GM18526 (cell line): ENCODE data around the gene STMN3.

Experiments
- POLR2A ChIP-seq: IDR thresholded peaks from 3 replicates; pipeline ENCODE4 v1.6.1; 2011; ENCODE audit not compliant: insufficient read length; ENCODE audit errors: extremely low read depth

STMN3 gene

DNA sequence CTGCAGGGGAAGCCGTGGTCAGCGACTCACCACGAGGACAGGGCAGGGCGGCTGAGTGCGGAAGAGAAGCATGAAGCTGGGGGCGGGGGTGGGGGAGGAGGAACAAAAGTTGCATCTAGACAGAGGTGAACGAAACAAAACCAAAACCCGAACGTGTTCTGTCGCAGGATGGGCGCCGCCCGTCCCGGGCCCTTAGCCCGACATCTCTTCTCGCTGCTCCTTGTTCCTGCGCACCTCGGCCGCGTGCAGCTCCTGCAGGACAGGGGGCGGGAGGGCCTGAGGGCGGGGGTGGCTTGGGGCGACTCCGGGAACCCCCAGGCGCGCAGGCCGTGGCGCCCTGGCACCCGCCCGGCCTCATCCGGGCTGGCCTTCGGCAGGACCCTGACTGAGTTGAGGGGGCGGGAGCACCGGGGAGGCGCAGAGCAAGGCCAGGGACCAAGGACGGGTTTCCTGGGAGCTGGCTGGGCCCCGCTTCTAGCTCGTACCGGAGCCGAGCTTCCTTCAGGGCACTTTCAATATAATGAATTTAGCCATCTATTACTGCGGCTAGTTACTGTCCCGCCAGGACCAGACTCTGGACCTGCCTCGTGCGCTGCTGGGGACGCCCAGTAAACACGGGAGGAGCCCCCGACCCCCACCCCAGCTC lies 12.0 kb downstream of the STMN3 start:
- no peak for TF ChIP-seq POLR2A

DNA sequence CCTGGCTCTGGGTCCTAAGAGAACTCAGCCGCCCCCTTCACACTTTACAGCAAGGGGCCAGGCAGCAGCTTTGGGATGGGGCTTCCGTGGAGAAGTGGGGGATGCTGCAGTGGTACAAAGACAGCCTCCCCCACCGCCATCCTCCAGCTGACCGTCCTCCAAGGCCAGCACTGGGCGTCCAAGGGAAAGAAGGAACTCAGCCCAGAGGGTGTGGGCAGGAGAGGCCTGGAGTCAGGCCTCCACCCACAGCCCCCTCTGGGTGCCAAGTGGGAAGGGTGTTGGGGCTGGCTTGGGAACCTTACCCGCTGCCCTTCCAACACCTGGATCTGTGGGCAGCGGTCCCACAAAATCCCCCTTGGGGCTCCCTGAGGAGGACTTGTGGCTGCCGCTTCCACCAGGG lies 13.1 kb downstream of the STMN3 start:
- TF ChIP-seq POLR2A = no peak

DNA sequence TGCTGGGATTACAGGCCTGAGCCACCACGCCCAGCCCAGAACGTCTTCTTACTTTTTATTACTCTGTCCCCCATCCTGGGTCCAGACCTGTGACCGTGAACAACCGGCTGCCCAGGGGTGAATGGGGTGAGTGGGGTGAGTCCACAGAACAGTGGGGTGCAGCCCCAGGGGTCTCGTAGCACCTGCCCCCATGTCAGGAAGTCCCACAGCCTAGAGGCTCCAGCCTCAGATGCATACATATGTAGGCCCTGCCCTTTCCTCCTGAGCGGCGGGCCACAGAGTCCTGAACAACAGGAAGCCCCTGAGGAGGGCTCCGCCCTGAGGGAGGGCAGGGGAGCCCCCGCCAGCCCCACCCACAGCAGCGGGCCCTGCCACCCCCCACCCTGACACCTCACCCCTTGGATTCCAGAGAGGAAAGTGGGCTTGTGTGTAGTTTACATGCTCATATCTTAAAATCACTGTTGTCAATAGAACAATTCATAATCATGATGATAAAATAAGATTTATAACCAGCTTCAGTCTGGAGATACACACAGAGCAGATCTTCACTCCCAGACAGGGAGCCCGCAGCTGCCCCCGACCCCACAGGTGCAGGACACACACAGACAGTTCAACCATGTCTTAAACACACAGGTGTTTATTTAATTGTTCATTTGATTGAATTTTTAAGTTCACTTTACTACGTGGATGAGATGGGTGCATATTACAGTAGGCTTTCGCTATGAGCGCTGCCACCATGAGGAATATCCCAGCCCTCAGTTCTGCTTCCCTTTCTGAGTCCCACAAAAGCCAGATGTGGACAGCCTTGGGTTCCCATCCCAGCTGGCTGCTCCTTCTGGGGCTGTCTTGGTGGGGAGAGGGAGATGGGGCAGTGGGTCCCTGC lies 13.9 kb downstream of the STMN3 start:
- TF ChIP-seq POLR2A = peak; percentile 53

DNA sequence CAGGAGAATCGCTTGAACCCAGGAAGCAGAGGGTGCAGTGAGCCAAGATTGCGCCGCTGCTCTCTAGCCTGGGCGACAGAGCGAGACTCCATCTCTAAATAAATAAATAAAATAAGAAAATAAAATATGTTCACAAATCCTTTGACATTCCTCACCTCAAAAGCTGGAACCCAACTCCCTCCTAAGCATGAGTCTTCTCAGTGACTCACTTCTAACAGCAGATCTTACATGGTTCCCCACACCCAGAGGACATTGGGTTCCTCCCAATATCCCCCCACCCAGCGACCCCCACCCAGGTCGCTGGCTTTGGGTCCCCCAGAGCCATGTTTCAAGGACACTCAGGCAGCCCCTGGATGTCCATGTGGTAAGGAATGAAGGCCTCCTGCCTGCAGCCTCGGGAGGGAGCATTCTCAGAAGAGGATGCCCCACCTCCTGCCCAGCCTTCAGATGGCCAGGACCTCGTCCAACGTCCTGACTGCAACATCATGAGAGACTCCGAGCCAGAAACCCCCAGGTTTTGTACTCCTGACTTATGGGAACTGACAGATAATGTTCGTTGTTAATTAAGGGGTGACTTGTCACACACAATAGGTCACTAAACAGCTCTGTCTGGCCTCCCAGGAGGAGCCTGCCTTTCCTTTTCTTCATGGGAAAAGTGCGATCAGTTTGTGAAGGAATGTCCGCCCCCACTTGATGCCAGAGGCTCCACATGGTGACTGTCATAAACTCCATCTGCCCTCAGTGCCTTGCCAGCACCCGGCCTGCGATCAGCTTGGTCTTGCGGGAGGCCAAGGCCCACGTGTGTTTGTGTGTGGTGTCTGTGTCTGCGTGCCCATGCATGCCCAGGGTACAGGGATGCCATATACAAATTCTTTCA lies 16.2 kb downstream of the STMN3 start:
- no peak for TF ChIP-seq POLR2A

DNA sequence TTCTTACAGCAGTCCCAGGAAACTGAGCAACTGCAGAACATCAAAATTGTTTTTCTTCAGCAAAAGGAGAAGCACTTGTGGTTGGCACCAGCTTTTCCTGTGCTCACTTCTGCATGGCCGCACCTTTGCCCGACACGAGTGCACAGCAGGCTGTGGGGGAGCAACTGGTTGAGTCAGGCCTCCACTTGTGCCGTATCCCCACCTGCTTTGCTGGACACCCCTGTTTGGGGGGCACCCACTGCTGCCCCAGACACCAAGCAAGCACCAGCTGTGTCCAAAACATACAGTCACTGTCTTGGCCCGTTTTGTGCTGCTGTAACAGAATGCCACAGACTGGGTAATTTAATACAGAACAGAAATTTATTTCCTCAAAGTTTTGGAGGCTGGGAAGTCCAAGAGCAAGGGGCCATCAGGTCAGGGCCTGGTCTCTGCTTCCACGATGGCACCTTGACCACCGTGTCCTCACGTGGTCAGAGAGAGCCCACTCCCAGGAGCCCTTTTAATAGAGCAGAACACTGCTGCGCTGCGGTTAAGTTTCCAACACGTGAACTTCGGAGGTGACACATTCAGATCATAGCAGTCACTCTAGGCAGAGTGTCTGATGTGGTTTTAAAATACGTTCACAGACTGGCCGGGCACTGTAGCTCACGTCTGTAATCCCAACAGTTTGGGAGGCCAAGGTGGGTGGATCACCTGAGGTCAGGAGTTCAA lies 17.6 kb downstream of the STMN3 start:
- no peak for TF ChIP-seq POLR2A

DNA sequence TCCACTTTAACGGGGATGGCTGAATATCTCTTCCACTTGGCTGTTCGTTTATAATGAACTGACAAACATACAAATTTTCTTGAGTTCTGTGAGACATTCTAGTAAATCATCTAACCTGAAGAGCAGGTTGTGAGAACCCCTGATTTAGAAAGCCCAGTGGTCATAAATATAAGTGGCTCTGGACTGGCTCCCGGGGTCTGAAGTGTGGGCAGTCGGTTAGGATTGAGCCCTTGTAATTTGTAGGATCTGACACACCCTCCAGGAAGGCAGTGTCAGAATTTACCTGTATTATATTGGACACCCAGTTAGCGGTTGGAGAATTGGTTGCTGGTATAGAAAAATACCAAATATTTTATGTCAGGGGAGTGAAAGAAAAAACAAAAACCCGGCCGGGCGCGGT lies 19.5 kb downstream of the STMN3 start:
- no peak for TF ChIP-seq POLR2A

DNA sequence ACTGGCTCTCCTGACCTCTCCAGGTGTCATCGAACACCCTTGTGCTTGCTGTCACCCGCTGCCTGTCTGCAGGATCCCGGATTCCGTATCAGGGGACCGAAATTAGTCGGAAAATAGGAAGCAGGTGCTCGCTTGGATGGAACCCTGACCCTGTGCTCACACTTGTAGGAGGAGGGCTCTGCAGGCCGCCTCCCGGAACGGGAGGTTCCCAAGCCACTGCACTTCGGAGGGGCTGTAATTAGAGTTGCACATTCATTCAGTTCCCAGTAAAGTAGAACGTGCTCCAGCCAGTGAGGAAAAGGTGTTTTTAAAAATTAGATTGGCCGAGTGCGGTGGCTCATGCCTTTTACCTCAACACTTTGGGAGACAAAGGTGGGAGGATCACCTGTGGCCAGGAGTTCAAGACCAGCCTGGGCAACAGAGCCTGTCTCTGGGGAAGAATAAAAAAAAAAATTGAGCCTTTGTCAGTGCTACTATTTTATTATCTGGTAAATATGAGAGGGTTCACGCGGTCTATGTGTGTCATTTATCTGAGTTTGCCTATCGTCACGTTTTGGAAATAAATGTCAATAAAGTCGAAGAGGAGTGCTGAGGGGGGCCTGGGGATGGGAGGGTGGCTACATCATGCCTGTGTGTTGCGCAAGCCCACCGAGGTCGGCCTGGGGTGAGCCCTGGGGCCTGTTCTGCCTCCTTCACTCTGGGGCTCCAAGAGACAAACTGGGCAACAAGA lies 24.8 kb downstream of the STMN3 start:
- peak; percentile 30 for TF ChIP-seq POLR2A

DNA sequence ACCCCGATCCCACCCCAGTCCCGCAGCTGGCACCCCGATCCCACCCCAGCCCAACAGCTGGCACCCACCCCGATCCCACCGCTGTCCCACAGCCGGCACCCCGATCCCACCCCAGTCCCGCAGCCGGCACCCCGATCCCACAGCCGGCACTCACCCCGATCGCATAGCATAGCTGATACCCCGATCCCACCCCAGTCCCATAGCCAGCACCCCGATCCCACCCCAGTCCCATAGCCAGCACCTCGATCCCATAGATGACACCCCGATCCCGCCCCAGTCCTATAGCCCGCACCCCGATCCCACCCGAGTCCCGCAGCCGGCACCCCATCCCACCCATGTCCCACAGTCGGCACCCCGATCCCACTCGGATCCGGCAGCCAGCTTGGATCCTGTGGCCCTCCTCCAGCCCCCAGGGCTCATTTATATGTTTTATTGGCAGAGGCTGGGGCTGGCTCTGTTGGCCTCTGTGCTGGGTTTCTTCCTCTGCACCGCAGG lies 25.4 kb downstream of the STMN3 start:
- TF ChIP-seq POLR2A = no peak

DNA sequence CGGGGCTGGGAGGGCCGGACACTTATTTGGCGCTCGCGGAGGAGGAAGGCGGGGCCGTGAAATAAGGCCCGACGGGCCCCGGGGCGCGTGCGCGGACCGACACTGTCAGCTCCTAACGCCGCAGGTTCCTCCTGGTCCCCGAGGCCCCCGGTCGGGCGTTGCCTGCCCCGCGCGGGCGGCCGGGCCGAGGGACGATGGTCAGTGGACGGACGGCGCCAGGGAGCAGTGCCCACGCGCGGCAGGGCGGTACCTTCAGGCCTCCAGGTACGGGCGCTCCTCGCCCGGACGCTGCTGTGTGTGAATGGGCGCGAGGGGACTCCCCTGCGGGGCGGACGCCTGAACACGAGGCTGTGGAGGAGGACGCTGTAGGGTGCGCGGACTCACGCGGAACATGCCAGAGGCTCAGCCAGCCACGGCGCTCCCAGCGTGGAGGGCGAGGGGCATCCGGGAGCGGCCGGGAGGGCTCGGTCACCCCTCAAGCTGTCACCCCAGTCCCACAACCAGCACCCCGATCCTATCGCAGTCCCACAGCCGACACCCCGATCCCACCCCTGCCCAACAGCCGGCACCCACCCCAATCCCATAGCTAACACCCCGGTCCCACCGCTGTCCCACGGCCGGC lies 26.0 kb downstream of the STMN3 start:
- peak; percentile 81 for TF ChIP-seq POLR2A

DNA sequence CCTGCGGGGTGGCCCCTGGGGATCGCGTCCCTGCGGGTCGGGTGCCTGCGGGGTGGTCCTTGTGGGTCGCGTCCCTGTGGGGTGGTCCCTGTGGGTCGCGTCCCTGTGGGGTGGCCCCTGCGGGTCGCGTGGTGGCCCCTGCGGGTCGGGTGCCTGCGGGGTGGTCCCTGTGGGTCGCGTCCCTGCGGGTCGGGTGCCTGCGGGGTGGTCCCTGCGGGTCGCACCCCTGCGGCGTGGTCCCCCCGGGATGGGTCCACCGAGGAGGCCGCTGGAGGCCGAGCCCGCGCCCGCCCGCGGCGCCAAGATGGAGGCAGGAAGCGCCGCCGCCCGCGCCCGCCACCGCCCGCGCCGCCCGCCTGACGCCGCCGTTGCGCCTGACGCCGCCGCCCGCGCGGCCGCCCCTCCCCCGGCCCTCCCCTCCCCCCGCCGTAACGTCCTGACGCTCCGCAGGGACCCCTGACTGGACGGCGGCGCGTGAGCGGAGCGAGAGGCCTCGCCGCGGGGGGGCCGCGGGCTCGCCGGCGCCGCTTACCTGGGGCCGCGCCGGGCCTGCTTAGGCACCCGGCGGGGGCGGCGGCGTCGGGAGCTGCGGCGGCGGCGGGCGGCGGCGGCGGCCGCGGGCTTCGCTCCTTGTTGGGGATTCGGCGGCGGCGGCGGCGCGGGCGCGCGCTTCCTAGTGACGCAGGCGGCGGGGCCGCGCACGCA lies 26.6 kb downstream of the STMN3 start, which contains the start of gene GMEB2:
GMEB2 (minus strand) TSS at position 678 of the 705 bp plus-strand sequence. CDS start 7,704 bp downstream, outside the sequence.
- TF ChIP-seq POLR2A = peak; percentile 57

DNA sequence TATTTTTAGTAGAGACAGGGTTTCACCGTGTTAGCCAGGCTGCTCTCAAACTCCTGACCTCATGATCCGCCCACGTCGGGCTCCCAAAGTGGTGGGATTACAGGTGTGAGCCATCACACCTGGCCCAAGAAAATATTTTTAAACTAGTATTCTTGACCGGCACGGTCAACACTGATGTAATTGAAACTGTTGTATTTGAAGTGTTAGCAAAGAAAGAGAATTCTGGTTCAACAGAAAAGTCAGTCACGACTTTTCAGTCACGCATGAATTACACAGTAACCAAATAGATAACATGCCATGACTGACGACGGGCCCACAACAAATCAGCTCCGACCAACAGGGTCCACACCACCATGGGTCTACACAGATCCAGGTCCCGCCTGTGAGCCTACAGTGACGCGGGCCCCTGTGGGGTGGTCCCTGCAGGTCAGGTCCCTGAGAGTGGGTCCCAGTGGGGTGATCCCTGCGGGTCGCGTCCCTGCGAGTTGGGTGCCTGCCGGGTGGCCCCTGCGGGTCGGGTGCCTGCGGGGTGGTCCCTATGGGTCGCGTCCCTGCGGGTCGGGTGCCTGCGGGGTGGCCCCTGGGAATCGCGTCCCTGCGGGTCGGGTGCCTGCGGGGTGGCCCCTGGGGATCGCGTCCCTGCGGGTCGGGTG lies 27.3 kb downstream of the STMN3 start:
- peak; percentile 57 for TF ChIP-seq POLR2A

DNA sequence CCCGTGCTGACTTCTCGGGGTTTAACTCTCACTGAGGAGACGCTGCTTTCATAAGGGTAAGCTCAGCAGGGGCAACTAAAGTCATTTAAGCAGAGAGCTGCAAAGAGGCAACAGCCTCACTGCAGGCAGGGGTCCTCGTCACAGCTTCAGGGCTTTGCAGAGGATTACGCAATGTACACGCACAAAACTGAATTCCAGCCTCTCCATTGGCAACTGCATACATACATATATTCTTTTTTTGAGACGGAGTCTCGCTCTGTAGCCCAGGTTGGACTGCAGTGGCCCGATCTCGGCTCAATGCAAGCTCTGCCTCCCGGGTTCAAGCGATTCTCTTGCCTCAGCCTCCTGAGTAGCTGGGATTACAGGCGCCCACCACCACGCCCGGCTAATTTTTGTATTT lies 28.7 kb downstream of the STMN3 start:
- TF ChIP-seq POLR2A = no peak

DNA sequence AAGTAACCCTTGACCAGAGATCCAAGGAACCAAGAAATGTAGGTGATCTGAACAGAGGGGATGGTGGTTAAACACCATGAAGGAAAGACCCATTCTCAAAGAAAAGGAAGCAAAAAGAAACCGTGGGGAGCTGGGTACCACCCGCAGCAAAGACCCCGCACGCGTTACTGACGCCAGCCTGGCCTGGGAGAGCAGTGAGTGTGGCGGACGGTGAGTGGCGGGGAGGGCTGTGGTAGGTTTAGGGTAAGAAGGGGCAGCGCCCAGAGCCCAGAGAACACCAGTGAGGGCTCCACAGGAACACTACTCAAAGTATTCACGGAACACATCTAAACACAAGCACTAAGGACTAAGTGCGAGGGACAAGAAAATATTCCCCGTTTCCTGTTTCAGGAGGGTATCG lies 30.5 kb downstream of the STMN3 start:
- no peak for TF ChIP-seq POLR2A

DNA sequence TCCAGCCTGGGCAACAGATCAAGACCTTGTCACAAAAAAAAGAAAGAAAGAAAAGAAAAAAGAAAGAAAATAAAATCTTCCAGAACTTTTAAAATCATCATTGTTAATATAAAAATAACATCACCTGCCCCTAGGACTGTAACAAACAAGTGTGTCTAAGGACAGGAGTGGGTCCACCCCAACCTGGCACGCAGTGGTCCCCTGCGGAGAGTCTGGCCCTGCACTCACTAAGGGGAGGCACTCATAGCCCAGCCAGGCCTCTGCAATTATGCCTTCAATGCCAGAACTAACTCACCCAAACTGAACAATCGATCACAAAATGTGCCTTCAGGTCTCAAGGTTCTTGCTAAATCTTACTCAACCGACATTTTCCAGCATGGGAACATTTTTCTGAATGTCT lies 31.1 kb downstream of the STMN3 start:
- no peak for TF ChIP-seq POLR2A
